Mucosa of rectum (tissue), 2 donors: ENCODE results near the gene ITGBL1.

Experiments
- H3K27ac ChIP-seq, 2 donors: one replicate each; pipeline ENCODE4 v1.7.0; 2013; ENCODE audit warnings: inconsistent platforms in 2 of 2, low read depth in 2 of 2, low read length in 2 of 2
- H3K27me3 ChIP-seq, 2 donors: one replicate each; pipeline ENCODE4 v1.7.0; 2013; ENCODE audit warnings: low read length in 2 of 2; ENCODE audit not compliant: control insufficient read depth in 2 of 2, insufficient read depth in 2 of 2
- H3K36me3 ChIP-seq, 2 donors: one replicate each; pipeline ENCODE4 v1.7.0; 2013; ENCODE audit warnings: low read length in 2 of 2; ENCODE audit not compliant: control insufficient read depth in 2 of 2, insufficient read depth in 2 of 2
- H3K4me1 ChIP-seq, 2 donors: one replicate each; pipeline ENCODE4 v1.7.0; 2013; ENCODE audit warnings: low read length in 2 of 2, mild to moderate bottlenecking in 1 of 2; ENCODE audit not compliant: control insufficient read depth in 2 of 2, insufficient read depth in 2 of 2
- H3K4me3 ChIP-seq, 2 donors: one replicate each; pipeline ENCODE4 v1.7.0; 2013; ENCODE audit warnings: low read length in 2 of 2
- H3K9ac ChIP-seq, 2 donors: one replicate each; pipeline ENCODE4 v1.7.0; 2013; ENCODE audit warnings: low read length in 2 of 2, low read depth in 1 of 2, mild to moderate bottlenecking in 1 of 2
- H3K9me3 ChIP-seq, 2 donors: one replicate each; pipeline ENCODE4 v1.7.0; 2013; ENCODE audit warnings: low read length in 2 of 2; ENCODE audit not compliant: control insufficient read depth in 2 of 2
- donor health status: healthy.
- donor health status: Normal muscosa, but diverticular disease.

The ITGBL1 gene, protein sequence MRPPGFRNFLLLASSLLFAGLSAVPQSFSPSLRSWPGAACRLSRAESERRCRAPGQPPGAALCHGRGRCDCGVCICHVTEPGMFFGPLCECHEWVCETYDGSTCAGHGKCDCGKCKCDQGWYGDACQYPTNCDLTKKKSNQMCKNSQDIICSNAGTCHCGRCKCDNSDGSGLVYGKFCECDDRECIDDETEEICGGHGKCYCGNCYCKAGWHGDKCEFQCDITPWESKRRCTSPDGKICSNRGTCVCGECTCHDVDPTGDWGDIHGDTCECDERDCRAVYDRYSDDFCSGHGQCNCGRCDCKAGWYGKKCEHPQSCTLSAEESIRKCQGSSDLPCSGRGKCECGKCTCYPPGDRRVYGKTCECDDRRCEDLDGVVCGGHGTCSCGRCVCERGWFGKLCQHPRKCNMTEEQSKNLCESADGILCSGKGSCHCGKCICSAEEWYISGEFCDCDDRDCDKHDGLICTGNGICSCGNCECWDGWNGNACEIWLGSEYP

DNA sequence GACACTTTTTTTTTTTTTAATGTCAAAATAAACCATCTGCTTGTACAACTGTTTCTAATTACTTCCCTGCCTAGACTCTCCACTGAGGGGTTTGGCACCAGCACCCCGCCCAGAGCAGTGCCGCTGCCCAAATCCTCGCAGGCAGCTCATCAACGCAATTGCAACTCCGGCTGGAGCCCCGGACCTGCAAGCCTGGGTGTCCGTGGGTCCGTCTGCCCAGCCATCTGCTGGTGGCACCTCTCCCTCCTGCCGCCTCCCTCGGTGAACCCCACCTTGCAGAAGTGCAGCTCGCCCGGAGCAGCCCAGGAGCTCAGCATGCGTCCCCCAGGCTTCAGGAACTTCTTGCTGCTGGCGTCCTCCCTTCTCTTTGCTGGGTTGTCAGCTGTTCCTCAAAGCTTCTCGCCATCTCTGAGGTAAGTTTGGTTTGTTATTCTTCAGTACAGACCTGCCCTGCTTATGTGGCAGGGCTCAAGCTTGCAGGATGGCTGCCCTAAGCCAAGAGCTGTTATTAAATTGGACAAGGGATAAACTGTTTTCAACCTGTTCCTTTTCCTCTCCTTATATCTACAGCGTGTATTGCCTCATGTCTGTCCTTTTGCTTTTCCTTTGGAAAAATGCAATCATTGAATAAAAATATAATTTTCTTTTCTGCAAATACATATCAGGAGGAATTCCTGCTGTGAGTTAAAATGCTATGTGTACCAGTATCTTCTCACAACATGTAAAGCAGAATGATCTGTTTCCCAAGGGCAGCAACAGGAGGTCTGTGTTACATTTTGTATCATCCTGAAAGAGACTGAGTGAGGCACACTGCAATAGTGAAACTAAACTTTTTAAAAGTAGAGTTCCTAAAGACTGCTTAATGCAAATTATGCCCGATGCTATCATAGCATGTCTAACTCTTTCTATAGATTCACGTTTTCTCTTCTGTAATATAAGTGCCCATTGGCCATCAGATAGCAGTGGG is at the start of gene ITGBL1:
ITGBL1 (plus strand) TSS at position 157 of the 967 bp plus-strand sequence; CDS start at position 316, 159 bp downstream.
- H3K36me3 ChIP-seq = no peaks in the 10 kb centered on the region
- H3K27me3 ChIP-seq = no peaks in the 10 kb centered on the region
- H3K9me3 ChIP-seq = no peaks in the 10 kb centered on the region
- no peaks in the 10 kb centered on the region for H3K4me1 ChIP-seq
- no peak within 1 kb of the TSS for H3K27ac ChIP-seq
- no peak within 1 kb of the TSS for H3K9ac ChIP-seq
- peak within 1 kb of the TSS; percentile 29 to 44 for H3K4me3 ChIP-seq

DNA sequence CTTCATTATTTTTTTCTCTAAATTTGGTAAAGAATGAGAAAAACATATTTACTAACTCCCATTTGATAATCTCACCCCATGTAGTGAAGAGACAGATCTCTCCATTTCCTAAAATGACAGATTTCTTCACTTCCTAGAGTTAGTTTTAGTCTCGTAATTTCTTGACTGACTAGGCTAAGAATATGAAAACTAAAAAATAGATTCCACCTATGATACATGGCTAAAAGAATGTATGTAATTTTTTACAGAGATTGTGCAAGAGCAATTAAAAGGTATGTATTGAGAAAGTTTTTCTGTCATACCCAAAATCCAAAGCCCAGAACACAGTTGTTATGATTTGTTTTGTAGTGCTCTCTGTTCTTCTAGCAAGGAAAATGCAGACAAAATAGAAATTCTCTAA is 45.7 kb upstream of the ITGBL1 start:
- no peak overlapping the region for H3K9ac ChIP-seq
- no peak overlapping the region for H3K27ac ChIP-seq
- H3K9me3 ChIP-seq = no peaks in the 10 kb centered on the region
- no peak overlapping the region for H3K4me3 ChIP-seq
- peaks cover 0 to 2% of the 10 kb centered on the region in 2 donors for H3K27me3 ChIP-seq
- H3K4me1 ChIP-seq = no peaks in the 10 kb centered on the region
- H3K36me3 ChIP-seq = no peaks in the 10 kb centered on the region

DNA sequence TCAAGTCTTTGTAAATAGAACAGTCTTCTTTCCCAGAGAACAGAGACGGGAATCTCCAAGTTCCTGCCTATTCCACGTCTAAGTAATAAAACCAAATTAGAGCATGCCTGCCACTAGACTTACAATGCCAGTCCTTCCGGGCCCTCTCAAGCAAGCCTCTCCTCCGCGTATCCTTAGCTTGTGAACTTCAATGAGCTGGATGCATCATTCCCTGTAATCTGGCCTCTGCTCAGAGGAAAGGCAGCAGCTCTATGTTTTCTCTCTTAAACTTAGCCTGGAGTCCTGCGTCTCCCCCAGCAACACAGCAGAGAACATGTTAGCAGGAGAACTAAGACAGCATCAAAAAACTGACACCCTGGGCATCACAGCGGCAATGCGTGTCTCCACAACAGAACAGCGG is 44.3 kb upstream of the ITGBL1 start:
- H3K4me1 ChIP-seq = no peaks in the 10 kb centered on the region
- H3K36me3 ChIP-seq = no peaks in the 10 kb centered on the region
- no peak overlapping the region for H3K27ac ChIP-seq
- H3K9me3 ChIP-seq = no peaks in the 10 kb centered on the region
- H3K27me3 ChIP-seq = peaks cover 0 to 2% of the 10 kb centered on the region in 2 donors
- no peak overlapping the region for H3K4me3 ChIP-seq
- no peak overlapping the region for H3K9ac ChIP-seq

DNA sequence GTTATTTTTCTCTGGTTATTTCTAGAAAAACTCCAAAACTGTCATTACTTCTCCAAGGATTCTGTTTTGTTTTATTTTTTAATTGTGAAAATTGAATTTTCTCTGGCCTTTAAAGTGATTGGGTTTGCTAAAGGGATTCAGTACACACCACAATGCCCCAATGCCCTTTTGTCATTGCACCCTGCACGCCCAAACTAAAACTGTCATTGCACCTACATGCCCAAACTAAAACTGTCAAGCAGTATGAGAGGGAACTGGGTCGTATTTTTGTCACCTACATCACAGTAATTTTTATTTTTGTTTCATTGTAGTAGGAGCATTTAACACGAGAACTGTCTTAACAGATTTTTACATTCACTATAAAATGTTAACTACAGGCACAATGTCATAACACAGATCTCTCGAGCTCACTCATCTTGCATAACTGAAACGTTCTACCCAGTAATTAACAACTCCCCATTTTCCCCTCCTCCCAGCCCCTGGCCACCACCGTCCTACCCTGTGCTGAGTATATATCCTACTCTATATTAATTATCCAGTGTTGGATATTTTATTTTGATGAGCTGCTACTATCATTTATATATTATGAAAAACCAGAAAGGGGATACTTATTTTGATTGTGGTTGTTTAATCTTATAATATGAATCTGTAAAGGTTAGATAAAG is 43.4 kb upstream of the ITGBL1 start:
- Histone ChIP-seq H3K27me3 (peaks cover 0 to 5% of the 10 kb centered on the region in 2 donors), H3K9ac (no peak overlapping the region), H3K4me1 (no peaks in the 10 kb centered on the region), H3K9me3 (no peaks in the 10 kb centered on the region), H3K36me3 (no peaks in the 10 kb centered on the region), H3K27ac (no peak overlapping the region), H3K4me3 (no peak overlapping the region)

DNA sequence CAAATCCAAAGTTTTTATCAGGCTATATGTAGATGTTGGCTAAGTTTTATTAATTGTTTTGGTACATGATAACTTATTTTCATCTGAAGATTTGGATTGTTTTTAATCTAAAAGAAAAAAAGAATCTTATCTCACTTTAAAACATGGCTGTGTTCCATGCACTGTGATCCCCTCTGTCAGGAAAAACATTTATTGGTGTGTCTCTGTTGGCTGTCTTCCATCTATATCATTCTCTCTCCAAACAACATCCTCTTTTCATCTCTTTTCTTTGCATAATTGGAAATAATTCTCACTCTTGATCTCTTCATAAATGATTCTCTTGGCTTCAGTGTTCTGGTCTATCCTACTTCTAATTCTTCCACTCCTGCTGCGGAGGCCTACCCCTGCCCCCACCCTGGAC is 40.4 kb upstream of the ITGBL1 start:
- no peak overlapping the region for H3K27ac ChIP-seq
- H3K4me3 ChIP-seq = no peak overlapping the region
- H3K36me3 ChIP-seq = no peaks in the 10 kb centered on the region
- no peaks in the 10 kb centered on the region for H3K9me3 ChIP-seq
- peaks cover 7 to 9% of the 10 kb centered on the region in 2 donors for H3K27me3 ChIP-seq
- no peak overlapping the region for H3K9ac ChIP-seq
- no peaks in the 10 kb centered on the region for H3K4me1 ChIP-seq

DNA sequence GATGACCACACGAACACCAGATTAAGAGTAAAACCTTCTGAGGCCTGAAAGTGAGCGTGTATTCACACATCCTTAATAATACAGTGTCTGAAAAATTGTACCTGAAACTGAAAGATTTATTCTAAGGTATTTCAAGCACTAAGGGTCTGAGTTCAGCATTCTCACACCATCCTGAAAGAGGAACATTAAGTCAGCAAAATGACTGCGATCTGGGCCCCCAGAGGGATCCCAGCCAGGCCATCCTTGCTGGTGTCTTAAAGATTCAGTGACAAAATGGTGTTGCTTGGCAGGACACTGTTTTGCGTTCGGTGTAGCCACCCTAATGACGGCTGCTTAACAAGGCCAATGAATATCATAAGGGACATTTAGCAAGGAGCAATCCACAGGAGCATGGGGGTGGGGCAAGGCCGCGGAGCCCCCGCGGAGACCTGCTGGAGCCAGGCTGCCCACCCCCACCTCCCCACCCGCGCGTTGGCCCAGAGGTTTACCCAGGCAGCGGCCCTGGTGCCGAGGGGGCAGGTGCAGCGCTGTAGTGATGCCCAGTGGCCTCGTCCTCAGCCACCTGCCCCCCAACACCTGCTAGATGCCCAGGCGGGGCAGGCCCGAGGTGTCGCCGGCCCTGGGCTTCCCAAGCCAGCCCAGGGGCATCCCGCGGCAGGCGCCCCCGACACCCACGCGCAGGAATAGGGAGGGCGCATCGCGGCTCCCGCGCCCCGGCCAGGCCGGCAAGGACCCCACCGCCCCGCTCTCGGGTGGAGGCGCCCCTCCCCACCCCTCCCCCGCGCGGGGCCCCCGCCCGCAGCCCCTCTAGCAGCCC is 36.9 kb upstream of the ITGBL1 start:
- Histone ChIP-seq H3K36me3 (no peaks in the 10 kb centered on the region), H3K9me3 (no peaks in the 10 kb centered on the region), H3K9ac (no peak overlapping the region), H3K4me1 (no peaks in the 10 kb centered on the region), H3K27ac (no peak overlapping the region), H3K27me3 (peaks cover 7 to 9% of the 10 kb centered on the region in 2 donors), H3K4me3 (no peak overlapping the region)

DNA sequence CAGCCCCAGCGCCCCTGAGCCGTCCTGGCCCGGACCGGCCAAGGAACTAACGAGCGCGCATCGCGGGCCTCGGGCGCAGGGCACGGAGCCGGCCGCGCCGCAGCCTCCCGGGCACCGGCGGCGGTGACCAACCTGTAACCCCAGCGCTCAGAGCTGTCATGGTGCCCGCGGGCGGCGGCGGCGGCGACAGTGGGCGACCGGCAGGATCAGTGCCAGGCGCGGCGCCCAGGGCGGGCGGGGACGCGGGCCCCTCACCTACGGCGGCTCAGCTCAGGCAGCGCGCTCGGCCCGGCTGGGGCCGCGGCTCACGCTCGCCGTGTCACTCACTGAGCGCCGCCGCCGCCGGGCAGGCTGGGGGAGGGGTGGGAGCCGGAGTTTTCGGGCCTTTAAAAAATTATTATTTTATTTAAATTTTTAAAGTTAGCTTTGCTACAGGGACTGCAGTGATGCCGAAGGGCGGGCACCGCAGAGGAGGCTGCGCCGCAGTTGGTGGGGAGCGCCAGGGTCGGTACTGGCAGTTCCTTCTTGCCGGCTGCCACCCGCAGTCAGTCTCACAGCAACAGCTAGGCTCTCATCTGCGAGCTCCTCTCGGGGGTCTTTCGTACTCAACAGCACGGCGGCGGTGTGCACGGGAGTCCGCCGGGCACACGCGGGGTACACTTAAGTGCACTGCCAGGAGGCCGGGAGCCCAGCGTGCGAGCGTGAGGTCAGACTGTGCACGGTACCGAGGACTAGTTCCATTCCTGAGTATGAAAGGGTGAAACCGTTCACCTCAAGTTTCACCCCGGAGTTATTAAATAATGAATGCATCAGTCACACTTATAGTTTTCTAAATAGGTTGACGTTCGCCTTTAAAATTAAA is 36.1 kb upstream of the ITGBL1 start, which contains the start of gene NALCN:
NALCN (minus strand) TSS at position 328 of the 862 bp plus-strand sequence. CDS start 17,382 bp downstream, outside the sequence.
- H3K27me3 ChIP-seq = peaks cover 7 to 9% of the 10 kb centered on the region in 2 donors
- no peaks in the 10 kb centered on the region for H3K9me3 ChIP-seq
- no peaks in the 10 kb centered on the region for H3K36me3 ChIP-seq
- H3K4me1 ChIP-seq = no peaks in the 10 kb centered on the region
- H3K9ac ChIP-seq = no peak within 1 kb of the TSS
- peak within 1 kb of the TSS in 1 of 2 donors; percentile 20 for H3K4me3 ChIP-seq
- H3K27ac ChIP-seq = no peak within 1 kb of the TSS

DNA sequence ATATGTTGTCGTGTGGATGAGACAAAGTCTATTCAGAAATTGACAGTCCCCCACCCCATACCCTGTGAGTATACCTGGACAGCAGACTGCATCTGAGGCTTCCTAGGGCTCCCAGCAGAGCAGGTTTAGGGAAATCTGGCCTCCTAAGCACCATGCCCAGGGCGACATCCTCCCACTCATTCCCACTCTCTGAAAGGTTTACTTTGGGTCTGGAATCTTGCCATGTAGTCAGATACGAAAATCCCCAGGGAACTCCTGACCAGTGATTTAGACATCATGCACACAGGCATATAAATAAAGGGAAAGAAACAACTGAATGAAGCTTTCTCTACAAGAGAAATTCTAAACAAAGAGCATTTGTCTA is 35.5 kb upstream of the ITGBL1 start:
- no peaks in the 10 kb centered on the region for H3K4me1 ChIP-seq
- H3K27ac ChIP-seq = no peak overlapping the region
- peaks cover 7 to 9% of the 10 kb centered on the region in 2 donors for H3K27me3 ChIP-seq
- H3K4me3 ChIP-seq = peak overlapping the region in 1 of 2 donors; percentile 20
- no peaks in the 10 kb centered on the region for H3K36me3 ChIP-seq
- H3K9ac ChIP-seq = no peak overlapping the region
- H3K9me3 ChIP-seq = no peaks in the 10 kb centered on the region
